ENCODE results near the gene LIPC.

GRCh38 chr15:58525991-58526421 lies 94.2 kb downstream of the LIPC start:
- TF ChIP-seq PATZ1 (CRISPR knock-in tag; IDR thresholded peaks at IDR 0.05; ENCODE audit: borderline replicate concordance) = no peak
- TF ChIP-seq ESRRG (CRISPR knock-in tag; IDR thresholded peaks at IDR 0.05) = no peak
- no peak for TF ChIP-seq ARNTL (CRISPR knock-in tag; IDR thresholded peaks at IDR 0.05; ENCODE audit: borderline replicate concordance, low read depth)
- no peak for TF ChIP-seq ZNF70 (CRISPR knock-in tag; IDR thresholded peaks at IDR 0.05)
- no peak for TF ChIP-seq BACH2 (CRISPR knock-in tag; IDR thresholded peaks at IDR 0.05; ENCODE audit: borderline replicate concordance)
- TF ChIP-seq ZFP30 (CRISPR knock-in tag; IDR thresholded peaks at IDR 0.05) = no peak
- TF ChIP-seq GLIS3 (CRISPR knock-in tag; IDR thresholded peaks at IDR 0.05) = no peak
- TF ChIP-seq, protein P1, sequence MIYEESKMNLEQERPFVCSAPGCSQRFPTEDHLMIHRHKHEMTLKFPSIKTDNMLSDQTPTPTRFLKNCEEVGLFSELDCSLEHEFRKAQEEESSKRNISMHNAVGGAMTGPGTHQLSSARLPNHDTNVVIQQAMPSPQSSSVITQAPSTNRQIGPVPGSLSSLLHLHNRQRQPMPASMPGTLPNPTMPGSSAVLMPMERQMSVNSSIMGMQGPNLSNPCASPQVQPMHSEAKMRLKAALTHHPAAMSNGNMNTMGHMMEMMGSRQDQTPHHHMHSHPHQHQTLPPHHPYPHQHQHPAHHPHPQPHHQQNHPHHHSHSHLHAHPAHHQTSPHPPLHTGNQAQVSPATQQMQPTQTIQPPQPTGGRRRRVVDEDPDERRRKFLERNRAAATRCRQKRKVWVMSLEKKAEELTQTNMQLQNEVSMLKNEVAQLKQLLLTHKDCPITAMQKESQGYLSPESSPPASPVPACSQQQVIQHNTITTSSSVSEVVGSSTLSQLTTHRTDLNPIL (CRISPR knock-in tag; IDR thresholded peaks at IDR 0.05; ENCODE audit: low read depth) = no peak

All from SK-N-SH treated with all-trans-retinoic acid at 6 μM for 48 hours (cell line).